Stimulated activated CD8-positive, alpha-beta memory T cell treated with anti-CD3 and anti-CD28 coated beads, Interleukin-2, amount 100 ng/mL, for 48 hours (primary cell): Measurements from ENCODE around the gene PAQR7.

ENCODE experiments used
- DNase-seq, 2 donors: peaks; one replicate each; pipeline ENCODE4 v3.0.0-alpha.2; 2020; ENCODE audit warnings: low read depth in 2 of 2

Gene PAQR7

GRCh38 chr1:25902462-25902861 lies 27.0 kb upstream of the PAQR7 start:
- DNase-seq: no peak

- no peak for DNase-seq
These were observed 24.7 kb upstream of the PAQR7 start for GRCh38 chr1:25900219-25900618.

- DNase-seq: no peak
These were observed 24.3 kb upstream of the PAQR7 start for GRCh38 chr1:25899792-25900191.

- no peak for DNase-seq
These were observed 22.9 kb upstream of the PAQR7 start for GRCh38 chr1:25898223-25899015.

DNA sequence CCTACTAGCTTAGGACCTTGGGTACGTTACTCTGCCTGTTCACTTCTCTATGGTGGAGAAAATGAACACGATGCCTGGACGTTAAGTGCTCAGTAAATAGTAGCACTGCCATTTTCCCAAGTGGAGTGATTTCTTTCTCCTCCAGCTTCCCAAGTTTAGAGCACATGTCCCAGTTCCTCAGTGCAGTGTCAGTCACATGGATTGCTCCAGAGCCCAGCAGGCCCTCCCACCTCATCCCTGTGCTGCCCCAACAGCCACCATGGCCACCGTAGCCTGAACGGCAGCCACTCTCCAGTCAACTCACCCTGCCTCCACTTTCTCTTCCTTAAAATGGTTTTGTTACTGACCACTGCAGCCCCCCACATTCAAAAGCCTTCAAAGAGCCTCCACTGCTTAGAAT lies 22.2 kb upstream of the PAQR7 start:
- no peak for DNase-seq

DNA sequence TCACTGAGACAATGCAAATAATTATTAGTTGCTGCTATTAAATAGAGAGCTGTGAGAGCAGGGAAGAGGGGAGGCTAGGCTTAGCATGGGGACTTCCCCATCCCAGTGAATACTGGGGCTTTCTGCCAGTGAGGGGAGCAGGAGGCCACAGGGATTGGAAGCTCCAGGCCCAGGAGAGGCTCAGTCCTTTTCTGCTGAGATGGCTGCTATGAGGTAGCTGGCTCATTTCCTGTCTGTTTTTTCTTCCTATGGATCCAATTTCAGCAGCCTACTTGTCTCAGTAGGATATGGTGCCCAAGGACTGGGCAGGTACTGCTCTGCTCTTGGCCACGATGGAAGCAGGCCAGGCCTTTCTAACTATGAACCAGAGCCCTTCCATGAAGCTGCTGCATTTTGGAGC lies 20.8 kb upstream of the PAQR7 start:
- DNase-seq: no peak

DNA sequence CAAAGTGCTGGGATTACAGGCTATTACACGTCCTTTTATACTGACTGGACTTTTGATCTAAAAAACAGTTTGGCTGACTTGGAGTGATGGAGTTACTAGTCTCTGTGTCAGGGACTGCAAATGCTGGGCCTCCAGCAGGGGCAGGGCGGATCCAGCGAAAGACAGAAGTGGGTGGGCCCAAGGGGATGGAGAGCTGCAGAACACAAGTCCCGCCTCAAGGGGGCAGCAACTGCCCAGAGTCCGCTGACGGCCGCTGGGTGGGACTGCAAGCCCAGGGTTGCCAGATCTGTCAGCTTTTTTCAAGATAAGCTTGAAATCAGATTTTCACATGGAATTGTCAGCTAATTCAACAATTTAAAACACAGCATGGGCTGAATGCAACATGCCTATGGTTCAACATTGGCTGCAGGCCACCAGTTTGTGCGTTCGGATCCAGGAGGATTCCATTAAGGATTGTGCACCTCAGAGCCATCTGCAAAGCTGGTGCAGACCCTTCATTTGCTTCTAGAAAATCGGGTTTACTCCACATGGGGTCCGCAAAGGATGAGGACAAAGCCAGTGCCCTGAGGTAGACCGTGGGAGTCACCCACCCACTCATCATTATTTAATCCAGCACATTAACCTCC lies 20.0 kb upstream of the PAQR7 start:
- DNase-seq: peak; percentile 80 to 83

DNA sequence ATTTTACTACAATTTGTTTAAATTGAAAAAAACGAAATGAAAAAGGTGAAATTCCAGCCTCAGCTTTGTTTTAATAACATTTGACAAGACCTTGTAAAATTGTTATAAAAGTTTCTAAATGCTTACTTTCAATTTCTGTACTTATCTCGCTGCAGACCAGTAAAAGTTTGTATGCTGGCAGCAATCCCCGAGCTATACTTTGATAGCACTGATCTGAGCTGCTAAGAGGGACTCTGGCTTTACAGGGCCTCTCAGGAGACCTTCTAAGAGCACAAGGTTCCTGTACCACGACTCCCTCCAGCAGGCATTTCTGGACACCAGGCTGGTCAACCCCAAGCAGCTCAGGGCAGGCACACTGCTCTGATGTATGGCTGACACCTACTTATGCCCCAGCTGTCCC lies 17.6 kb upstream of the PAQR7 start:
- no peak for DNase-seq

DNA sequence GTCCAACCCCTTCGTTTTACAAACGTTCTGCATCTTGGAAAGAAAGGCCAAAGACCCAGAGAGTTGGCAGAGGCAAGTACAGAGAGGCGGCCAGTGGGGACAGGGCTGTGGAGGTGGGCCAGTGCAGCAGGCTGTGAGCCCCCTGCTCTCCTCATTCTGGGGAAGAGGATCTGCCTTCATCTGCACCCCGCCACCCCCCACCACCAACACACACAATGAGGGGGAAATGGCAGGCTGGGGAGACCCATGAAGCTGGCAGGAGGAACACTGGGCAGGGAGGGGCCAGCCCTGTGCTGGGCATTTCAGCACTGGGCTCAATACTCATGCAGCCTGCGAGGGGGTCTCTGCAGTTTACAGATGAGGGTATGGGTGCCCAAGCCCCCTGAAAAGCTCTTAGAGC lies 16.1 kb upstream of the PAQR7 start:
- no peak for DNase-seq

DNA sequence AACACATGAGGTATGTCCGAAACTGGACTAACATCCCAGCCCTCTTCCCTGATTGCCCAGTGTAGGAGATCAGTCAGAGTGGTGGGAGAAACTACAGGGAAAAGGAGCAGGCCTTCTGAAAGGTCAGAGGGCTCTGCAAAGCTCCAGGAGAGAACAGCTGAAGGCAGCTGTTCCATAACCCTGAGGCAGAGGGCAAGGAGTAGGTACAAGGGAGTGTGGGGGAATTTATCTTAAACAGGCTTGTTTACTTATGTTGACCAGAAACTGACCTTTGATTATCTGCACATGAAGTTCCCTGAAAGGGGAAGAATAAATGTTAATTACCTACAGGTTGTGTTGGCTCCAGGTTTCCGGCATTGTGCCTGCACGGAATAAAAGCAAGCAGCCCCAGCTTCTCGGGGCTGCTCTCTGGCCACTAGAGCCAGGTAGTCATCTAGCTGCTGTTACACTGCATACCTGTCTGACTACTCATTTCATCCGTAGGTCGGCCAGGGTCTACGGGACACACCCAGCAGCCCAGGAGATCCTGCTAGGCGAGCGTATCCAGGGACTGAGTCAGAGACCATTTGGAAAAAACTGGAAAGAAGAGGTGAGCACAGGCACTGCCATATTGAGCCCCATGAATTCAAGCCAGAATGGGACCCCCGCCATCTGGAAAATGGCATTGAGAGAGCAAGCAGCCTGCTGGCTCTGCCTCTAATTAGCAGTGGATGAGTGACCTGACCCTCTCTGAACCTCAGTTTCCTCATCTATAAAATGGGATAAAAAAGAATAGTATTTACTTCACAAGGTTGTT lies 14.9 kb upstream of the PAQR7 start:
- DNase-seq: no peak

- DNase-seq: no peak
These were observed 14.0 kb upstream of the PAQR7 start for GRCh38 chr1:25889470-25889869.

- DNase-seq: no peak
These were observed 13.0 kb upstream of the PAQR7 start for GRCh38 chr1:25888426-25888987.

GRCh38 chr1:25885602-25886001 lies 10.1 kb upstream of the PAQR7 start:
- DNase-seq: no peak

GRCh38 chr1:25881266-25881665 lies 5.8 kb upstream of the PAQR7 start:
- DNase-seq: no peak

DNA sequence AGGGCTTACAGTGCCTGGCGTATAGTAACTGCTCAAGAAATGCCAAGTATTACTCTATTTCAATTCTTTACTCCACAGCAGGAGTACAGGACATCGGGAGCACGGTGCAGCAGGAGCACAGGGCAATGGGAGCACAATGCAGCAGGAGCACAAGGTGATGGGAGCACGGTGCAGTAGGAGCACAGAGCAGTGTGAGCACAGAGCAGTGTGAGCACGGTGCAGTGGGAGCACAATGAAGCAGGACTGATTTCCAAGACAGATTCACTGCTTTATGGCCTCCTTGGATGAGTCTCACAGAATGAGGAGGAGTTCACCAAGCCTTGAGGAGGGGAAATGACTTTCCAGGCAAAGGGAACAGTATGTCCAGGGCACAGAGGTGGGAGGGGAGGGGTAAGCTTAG lies 5.0 kb upstream of the PAQR7 start:
- no peak for DNase-seq

DNA sequence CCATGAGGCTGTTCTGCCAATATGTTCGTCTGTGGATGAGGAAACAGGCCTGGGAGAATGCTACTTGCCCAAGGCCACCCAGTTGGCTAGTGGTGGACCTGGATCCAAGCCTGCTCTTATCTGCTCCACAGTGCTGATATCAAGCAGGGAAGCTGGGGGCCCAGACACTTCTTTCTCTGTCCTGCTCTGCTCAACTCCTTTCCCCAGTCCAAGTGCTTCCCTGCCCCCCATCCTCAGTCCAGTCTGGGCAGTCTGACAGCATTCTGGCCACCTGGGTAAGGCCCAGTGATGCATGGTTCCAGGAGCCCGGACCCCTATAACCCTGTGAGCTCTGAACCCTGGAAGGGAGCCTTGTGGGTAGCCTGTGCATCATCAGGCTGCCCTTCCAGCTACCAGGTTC lies 4.2 kb upstream of the PAQR7 start:
- no peak for DNase-seq

DNA sequence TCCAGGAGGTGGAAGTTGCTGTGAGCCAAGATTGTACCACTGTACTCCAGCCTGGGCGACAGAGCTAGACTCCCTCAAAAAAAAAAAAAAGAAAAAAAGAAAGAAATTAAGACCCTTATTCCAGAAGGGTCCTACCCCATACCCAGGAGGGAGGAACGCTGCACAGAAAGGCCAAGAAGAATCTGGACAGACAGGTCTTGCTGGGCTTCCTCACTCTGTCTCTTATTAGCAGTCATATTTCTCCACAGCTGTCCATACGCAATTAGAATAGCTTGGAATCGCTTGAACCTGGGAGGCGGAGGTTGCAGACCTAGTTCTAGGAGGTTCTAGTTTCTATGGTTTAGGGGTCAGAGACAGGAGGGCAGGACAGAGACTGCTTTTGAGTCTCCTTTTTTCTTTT lies 3.2 kb upstream of the PAQR7 start:
- no peak for DNase-seq

- DNase-seq: no peak
These were observed 1.6 kb upstream of the PAQR7 start for GRCh38 chr1:25877155-25877554.

DNA sequence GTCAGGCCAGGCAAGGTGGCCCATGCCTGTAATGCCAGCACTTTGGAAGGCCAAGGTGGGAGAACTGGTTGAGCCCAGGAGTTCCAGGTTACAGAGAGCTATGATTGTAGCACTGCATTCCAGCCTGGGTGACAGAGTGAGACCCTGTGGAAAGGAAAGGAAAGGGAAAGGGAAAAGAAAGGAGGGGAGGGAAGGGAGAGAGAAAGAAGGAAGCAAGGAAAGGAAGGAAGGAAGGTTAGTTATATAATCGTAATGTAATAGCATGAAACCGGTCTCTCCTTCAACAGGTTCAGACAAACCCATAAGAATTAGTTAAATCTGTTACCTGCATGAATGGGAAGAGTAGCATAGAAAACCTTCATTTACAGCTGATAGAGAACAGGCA lies 1.2 kb upstream of the PAQR7 start:
- no peak for DNase-seq

DNA sequence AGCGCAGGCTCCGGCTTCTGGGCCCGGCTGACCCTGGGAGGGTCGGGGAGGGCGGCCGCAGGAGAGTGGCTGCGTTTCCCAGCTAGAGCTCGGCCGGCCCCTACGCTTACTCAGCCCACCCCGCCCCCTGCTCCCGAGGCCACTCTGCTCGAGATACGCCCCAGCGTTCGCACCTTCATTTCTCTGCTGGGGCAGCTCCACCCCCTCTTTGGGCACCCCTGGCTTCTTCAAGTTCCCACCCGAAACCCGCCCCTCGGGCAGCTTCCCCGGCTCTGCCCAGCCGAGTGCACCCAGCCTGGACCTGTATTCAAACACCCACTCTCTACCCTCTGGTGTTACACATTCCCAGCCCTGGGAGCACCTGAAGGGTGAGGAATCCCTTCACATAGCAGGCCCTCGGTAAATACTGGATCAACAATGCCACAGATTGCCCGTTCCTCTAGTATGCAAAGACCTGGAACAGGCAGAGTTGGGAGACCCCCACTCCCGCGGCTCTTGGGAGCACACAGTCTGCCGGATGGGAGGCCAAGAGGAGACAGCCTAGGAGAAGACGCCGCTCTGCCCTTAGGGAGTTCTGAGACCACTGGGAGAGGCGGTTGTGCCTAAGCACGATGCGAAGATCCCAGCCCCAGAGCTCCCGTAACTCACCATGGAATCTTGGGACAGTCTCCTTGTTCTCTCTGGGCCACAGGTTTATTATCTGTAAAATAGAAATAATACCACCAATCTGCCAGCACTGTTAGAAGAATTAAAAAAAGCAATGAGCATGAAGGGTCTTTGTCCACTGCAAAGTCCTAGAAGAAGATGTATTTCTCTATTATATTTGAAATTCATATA lies 566 bp upstream of the PAQR7 start:
- DNase-seq: peak; percentile 14 to 26

GRCh38 chr1:25874635-25875153 lies 814 bp downstream of the PAQR7 start:
- no peak for DNase-seq
